H9 (cell line): ENCODE data around the gene CCDC126. TPM values are rescaled to one million over a fixed set of nuclear protein-coding genes. Genes with fewer than 3 reads are reported as not detected.

Experiments used
- DNase-seq: peaks from one replicate; pipeline ENCODE4 v3.0.0-alpha.2; 2017
- H2AFZ ChIP-seq: one replicate; pipeline ENCODE4 v1.6.1; 2013; ENCODE audit warnings: mild to moderate bottlenecking, low read length, control low read depth, moderate library complexity
- H2AK5ac ChIP-seq: 2 replicates; pipeline ENCODE4 v1.6.1; 2013; ENCODE audit warnings: low read length, control low read depth, mixed read lengths; ENCODE audit not compliant: insufficient read length
- H2BK120ac ChIP-seq: one replicate; pipeline ENCODE4 v1.6.1; 2013; ENCODE audit warnings: low read depth, mild to moderate bottlenecking, low read length, control low read depth, inconsistent platforms; ENCODE audit not compliant: poor library complexity, severe bottlenecking
- H2BK12ac ChIP-seq: 2 replicates; pipeline ENCODE4 v1.6.1; 2013; ENCODE audit warnings: low read length, control low read depth, mixed read lengths, low read depth; ENCODE audit not compliant: insufficient read length
- H2BK15ac ChIP-seq: 2 replicates; pipeline ENCODE4 v1.6.1; 2013; ENCODE audit warnings: low read depth, low read length, control low read depth
- H2BK20ac ChIP-seq: one replicate; pipeline ENCODE4 v1.6.1; 2013; ENCODE audit warnings: low read depth, mild to moderate bottlenecking, low read length, control low read depth, inconsistent platforms; ENCODE audit not compliant: poor library complexity, severe bottlenecking
- H2BK5ac ChIP-seq: 2 replicates; pipeline ENCODE4 v1.6.1; 2013; ENCODE audit warnings: low read length, control low read depth, mixed read lengths; ENCODE audit not compliant: insufficient read length
- H3K14ac ChIP-seq: 2 replicates; pipeline ENCODE4 v1.6.1; 2013; ENCODE audit warnings: low read length, control low read depth; ENCODE audit not compliant: insufficient read depth
- H3K18ac ChIP-seq: 2 replicates; pipeline ENCODE4 v1.6.1; 2013; ENCODE audit warnings: low read depth, mild to moderate bottlenecking, mixed read lengths, low read length, control low read depth; ENCODE audit not compliant: insufficient read length
- H3K23ac ChIP-seq: 2 replicates; pipeline ENCODE4 v1.6.1; 2013; ENCODE audit warnings: low read length, control low read depth, mixed read lengths, low read depth; ENCODE audit not compliant: insufficient read length
- H3K23me2 ChIP-seq: 2 replicates; pipeline ENCODE4 v1.6.1; 2013; ENCODE audit warnings: low read depth, mild to moderate bottlenecking, mixed read lengths, low read length, control low read depth; ENCODE audit not compliant: insufficient read length, poor library complexity, severe bottlenecking
- H3K27ac ChIP-seq: 2 replicates; pipeline ENCODE4 v1.5.1; 2013; ENCODE audit warnings: low read length, control low read depth, mixed read lengths, low read depth; ENCODE audit not compliant: insufficient read length
- H3K27me3 ChIP-seq: 2 replicates; pipeline ENCODE4 v1.6.1; 2013; ENCODE audit warnings: low read length, control low read depth, inconsistent platforms; ENCODE audit not compliant: insufficient read depth
- H3K4ac ChIP-seq: 2 replicates; pipeline ENCODE4 v1.6.1; 2013; ENCODE audit warnings: low read depth, mild to moderate bottlenecking, control low read depth, inconsistent platforms, low read length, moderate library complexity
- H3K4me1 ChIP-seq: 2 replicates; pipeline ENCODE4 v1.6.1; 2013; ENCODE audit warnings: low read length, control low read depth, inconsistent platforms; ENCODE audit not compliant: insufficient read depth
- H3K4me2 ChIP-seq: 2 replicates; pipeline ENCODE4 v1.6.1; 2013; ENCODE audit warnings: low read length, control low read depth, mixed read lengths; ENCODE audit not compliant: insufficient read length, insufficient read depth
- H3K56ac ChIP-seq: 2 replicates; pipeline ENCODE4 v1.6.1; 2013; ENCODE audit warnings: low read depth, mild to moderate bottlenecking, mixed read lengths, low read length, control low read depth; ENCODE audit not compliant: insufficient read length
- H3K79me1 ChIP-seq: 2 replicates; pipeline ENCODE4 v1.6.1; 2013; ENCODE audit warnings: low read depth, mild to moderate bottlenecking, moderate library complexity, low read length, control low read depth, inconsistent platforms; ENCODE audit not compliant: insufficient read depth, poor library complexity, severe bottlenecking
- H3K79me2 ChIP-seq: 2 replicates; pipeline ENCODE4 v1.6.1; 2013; ENCODE audit warnings: low read length, control low read depth, inconsistent platforms; ENCODE audit not compliant: insufficient read depth
- H3K9ac ChIP-seq: 2 replicates; pipeline ENCODE4 v1.6.1; 2013; ENCODE audit warnings: low read length, control low read depth, mixed read lengths; ENCODE audit not compliant: insufficient read length; ENCODE audit errors: extremely low read depth
- H3K9me3 ChIP-seq: one replicate; pipeline ENCODE4 v1.6.1; 2013; ENCODE audit warnings: low read depth, low read length, inconsistent platforms; ENCODE audit not compliant: control insufficient read depth
- H3T11ph ChIP-seq: one replicate; pipeline ENCODE4 v1.6.1; 2013; ENCODE audit warnings: mild to moderate bottlenecking, low read length, control low read depth, inconsistent platforms
- H4K20me1 ChIP-seq: one replicate; pipeline ENCODE4 v1.6.1; 2013; ENCODE audit not compliant: control insufficient read depth, insufficient read length, insufficient read depth
- H4K5ac ChIP-seq: 2 replicates; pipeline ENCODE4 v1.6.1; 2013; ENCODE audit warnings: low read depth, mild to moderate bottlenecking, mixed read lengths, low read length, control low read depth; ENCODE audit not compliant: insufficient read length
- H4K8ac ChIP-seq: replicated peaks from 2 replicates; pipeline ENCODE4 v1.6.1; 2013; ENCODE audit warnings: low read length, control low read depth, mixed read lengths, low read depth; ENCODE audit not compliant: insufficient read length
- H4K91ac ChIP-seq: 2 replicates; pipeline ENCODE4 v1.6.1; 2013; ENCODE audit warnings: low read depth, mild to moderate bottlenecking, moderate library complexity, mixed read lengths, low read length, control low read depth; ENCODE audit not compliant: insufficient read length
- H3K27ac Mint-ChIP-seq, 3 experiments: 2 replicates in 2 of 3; 3 replicates in 1 of 3; pipeline ENCODE4 v1.8.0; 2020 to 2021; ENCODE audit warnings: mixed read lengths in 3 of 3, mild to moderate bottlenecking in 1 of 3, moderate library complexity in 1 of 3
- H3K27me3 Mint-ChIP-seq: 2 replicates; pipeline ENCODE4 v1.8.0; 2021; ENCODE audit warnings: low read depth, mild to moderate bottlenecking, moderate library complexity, mixed read lengths
- H3K36me3 Mint-ChIP-seq, 3 experiments: 2 replicates in 2 of 3; 3 replicates in 1 of 3; pipeline ENCODE4 v1.8.0; 2020 to 2021; ENCODE audit warnings: low read depth in 3 of 3, mixed read lengths in 3 of 3; ENCODE audit not compliant: insufficient read depth in 1 of 3
- H3K4me1 Mint-ChIP-seq, 2 experiments: 2 replicates each; pipeline ENCODE4 v1.8.0; 2020; ENCODE audit warnings: mixed read lengths in 2 of 2
- H3K4me3 Mint-ChIP-seq, 2 experiments: 2 replicates in 1 of 2; 3 replicates in 1 of 2; pipeline ENCODE4 v1.8.0; 2020 to 2021; ENCODE audit warnings: mild to moderate bottlenecking in 2 of 2, mixed read lengths in 2 of 2, moderate library complexity in 1 of 2
- H3K9me3 Mint-ChIP-seq, 2 experiments: 2 replicates in 1 of 2; 3 replicates in 1 of 2; pipeline ENCODE4 v1.8.0; 2020; ENCODE audit warnings: mild to moderate bottlenecking in 2 of 2, mixed read lengths in 2 of 2, moderate library complexity in 1 of 2
- WGBS: extraction: QIAGEN DNeasy Blood & Tissue Kit; methylation state at CpG from one replicate; pipeline ENCODE4 v1.1.7; 2013; ENCODE audit warnings: missing lambda C conversion rate, low lambda C conversion rate, mixed read lengths; ENCODE audit not compliant: insufficient read length; ENCODE audit errors: extremely low coverage; 5-methylcytosine and 5-hydroxymethylcytosine counted together
- total RNA-seq: library from RNA; stranded (reverse); gene quantifications from 2 replicates; pipeline ENCODE4 v1.2.1, GENCODE V29; 2021
- TF ChIP-seq, protein P1 (sequence below): fragments of 200-600 bp; sonication (generic); conservative IDR thresholded peaks from 3 replicates; pipeline ENCODE4 v1.8.0; 2021; ENCODE audit warnings: antibody characterized with exemption, mild to moderate bottlenecking

Gene CCDC126
- total RNA-seq, 1 experiment from 2014 or later: 4.0 TPM

DNA sequence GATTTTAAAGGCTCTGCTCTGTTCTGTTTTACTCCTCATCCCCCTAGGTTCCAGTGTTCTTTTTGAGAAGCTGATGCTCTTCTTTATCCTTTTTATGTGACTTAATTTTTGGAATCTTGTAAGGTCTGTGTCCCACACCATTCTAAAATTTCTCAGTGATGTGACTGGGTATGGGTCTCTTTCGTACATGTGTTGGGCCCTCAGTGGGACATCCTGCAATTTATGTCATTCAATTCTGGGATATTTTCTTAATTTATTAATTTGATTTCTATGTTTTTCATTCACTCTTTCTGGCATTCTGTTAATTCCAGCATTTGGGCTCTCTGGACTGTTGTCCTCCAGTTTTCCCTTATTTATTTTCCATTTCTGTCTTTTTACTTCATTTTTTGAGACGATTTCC, 19.4 kb downstream of the CCDC126 start:
- no peak overlapping the region for H3K18ac ChIP-seq
- WGBS: no CpG with 5 or more reads among the region's 2 CpGs
- no peak overlapping the region for H4K91ac ChIP-seq
- no peak overlapping the region for H3K14ac ChIP-seq
- H2AK5ac ChIP-seq: no peak overlapping the region
- no peak overlapping the region for H2BK120ac ChIP-seq
- H4K20me1 ChIP-seq: no peaks in the 10 kb centered on the region
- no peak overlapping the region for H3K4me2 ChIP-seq
- peaks cover 1% of the 10 kb centered on the region; the same call in 1 of the 2 replicates for H3K27me3 Mint-ChIP-seq
- no peaks in the 10 kb centered on the region for H3K79me2 ChIP-seq
- no peak overlapping the region for H3K9ac ChIP-seq
- H2BK20ac ChIP-seq: no peak overlapping the region
- TF ChIP-seq, protein P1, sequence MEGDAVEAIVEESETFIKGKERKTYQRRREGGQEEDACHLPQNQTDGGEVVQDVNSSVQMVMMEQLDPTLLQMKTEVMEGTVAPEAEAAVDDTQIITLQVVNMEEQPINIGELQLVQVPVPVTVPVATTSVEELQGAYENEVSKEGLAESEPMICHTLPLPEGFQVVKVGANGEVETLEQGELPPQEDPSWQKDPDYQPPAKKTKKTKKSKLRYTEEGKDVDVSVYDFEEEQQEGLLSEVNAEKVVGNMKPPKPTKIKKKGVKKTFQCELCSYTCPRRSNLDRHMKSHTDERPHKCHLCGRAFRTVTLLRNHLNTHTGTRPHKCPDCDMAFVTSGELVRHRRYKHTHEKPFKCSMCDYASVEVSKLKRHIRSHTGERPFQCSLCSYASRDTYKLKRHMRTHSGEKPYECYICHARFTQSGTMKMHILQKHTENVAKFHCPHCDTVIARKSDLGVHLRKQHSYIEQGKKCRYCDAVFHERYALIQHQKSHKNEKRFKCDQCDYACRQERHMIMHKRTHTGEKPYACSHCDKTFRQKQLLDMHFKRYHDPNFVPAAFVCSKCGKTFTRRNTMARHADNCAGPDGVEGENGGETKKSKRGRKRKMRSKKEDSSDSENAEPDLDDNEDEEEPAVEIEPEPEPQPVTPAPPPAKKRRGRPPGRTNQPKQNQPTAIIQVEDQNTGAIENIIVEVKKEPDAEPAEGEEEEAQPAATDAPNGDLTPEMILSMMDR: no peak
- H3K56ac ChIP-seq: no peak overlapping the region
- no peak overlapping the region for H3K4me3 Mint-ChIP-seq
- no peaks in the 10 kb centered on the region for H3K4me1 Mint-ChIP-seq
- H3K27me3 ChIP-seq: no peaks in the 10 kb centered on the region
- no peak overlapping the region for H2BK15ac ChIP-seq
- no peaks in the 10 kb centered on the region for H3K9me3 ChIP-seq
- peaks cover 25 to 43% (median 30%) of the 10 kb centered on the region in 3 experiments for H3K36me3 Mint-ChIP-seq
- H4K8ac ChIP-seq: no peak overlapping the region
- no peak for DNase-seq
- no peak overlapping the region for H2BK12ac ChIP-seq
- no peak overlapping the region for H2AFZ ChIP-seq
- H3K9me3 Mint-ChIP-seq: peaks cover 17 to 29% of the 10 kb centered on the region in 2 experiments
- H3K4ac ChIP-seq: no peak overlapping the region
- H2BK5ac ChIP-seq: no peak overlapping the region
- H3K27ac Mint-ChIP-seq: no peak overlapping the region
- H3T11ph ChIP-seq: no peak overlapping the region
- no peak overlapping the region for H4K5ac ChIP-seq
- no peaks in the 10 kb centered on the region for H3K23me2 ChIP-seq
- no peak overlapping the region for H3K23ac ChIP-seq
- H3K4me1 ChIP-seq: no peaks in the 10 kb centered on the region
- no peak overlapping the region for H3K27ac ChIP-seq
- H3K79me1 ChIP-seq: no peaks in the 10 kb centered on the region
